GM12873 (cell line): Measurements from ENCODE around the gene BATF3.

ENCODE experiments used
- CTCF ChIP-seq: IDR thresholded peaks from 2 replicates; pipeline ENCODE4 v1.5.1; 2012; ENCODE audit warnings: low read depth, mild to moderate bottlenecking, moderate library complexity, low read length, control low read depth; ENCODE audit not compliant: insufficient read depth; ENCODE audit errors: missing control alignments

BATF3 gene

GRCh38 chr1:212691561-212692071 lies 8.0 kb downstream of the BATF3 start:
- no peak for TF ChIP-seq CTCF

GRCh38 chr1:212690816-212691403 lies 8.7 kb downstream of the BATF3 start:
- no peak for TF ChIP-seq CTCF

- no peak for TF ChIP-seq CTCF
Measured at GRCh38 chr1:212689758-212690529, 9.7 kb downstream of the BATF3 start.

GRCh38 chr1:212689196-212689725 lies 10.4 kb downstream of the BATF3 start:
- no peak for TF ChIP-seq CTCF

GRCh38 chr1:212688341-212689047 lies 11.1 kb downstream of the BATF3 start:
- no peak for TF ChIP-seq CTCF

- no peak for TF ChIP-seq CTCF
Measured at GRCh38 chr1:212687811-212688210, 11.8 kb downstream of the BATF3 start.

GRCh38 chr1:212686591-212686990 lies 13.0 kb downstream of the BATF3 start:
- no peak for TF ChIP-seq CTCF
